Liver (tissue), 3 donors: ENCODE measurements around the gene ZSCAN10.

ENCODE experiments used
- EGR1 ChIP-seq, 2 donors: IDR thresholded peaks; 2 replicates each; pipeline ENCODE4 v1.6.1; 2016 to 2018; ENCODE audit warnings: antibody characterized with exemption in 2 of 2, low read depth in 2 of 2
- HNF4A ChIP-seq, 2 donors: conservative IDR thresholded peaks; 2 replicates each; pipeline ENCODE4 v1.6.1; 2016; ENCODE audit warnings: antibody characterized with exemption in 2 of 2, mild to moderate bottlenecking in 2 of 2
- JUND ChIP-seq, 2 donors: IDR thresholded peaks; 2 replicates each; pipeline ENCODE4 v1.6.1; 2016; ENCODE audit warnings: antibody characterized with exemption in 2 of 2
- RAD21 ChIP-seq, 2 donors: IDR thresholded peaks; 2 replicates each; pipeline ENCODE4 v1.6.1; 2016; ENCODE audit warnings: antibody characterized with exemption in 2 of 2, mild to moderate bottlenecking in 2 of 2
- YY1 ChIP-seq: IDR thresholded peaks from 2 replicates; pipeline ENCODE4 v1.6.1; 2016; ENCODE audit warnings: antibody characterized with exemption, mild to moderate bottlenecking
- TF ChIP-seq, protein P1 (sequence below): fragments of 150-350 bp; IDR thresholded peaks from 2 replicates; pipeline ENCODE4 v1.5.1; 2017; ENCODE audit warnings: improper control_type of control experiment, low read depth, low read length; ENCODE audit not compliant: missing input control
- TF ChIP-seq, protein P2 (sequence below): IDR thresholded peaks from 2 replicates; pipeline ENCODE4 v1.6.1; 2016; ENCODE audit warnings: antibody characterized with exemption
- TF ChIP-seq, protein P3 (sequence below): IDR thresholded peaks from 2 replicates; pipeline ENCODE4 v1.6.1; 2016; ENCODE audit warnings: antibody characterized with exemption, mild to moderate bottlenecking
- TF ChIP-seq, protein P4 (sequence below): IDR thresholded peaks from 2 replicates; pipeline ENCODE4 v1.6.1; 2016; ENCODE audit warnings: antibody characterized with exemption
- TF ChIP-seq, protein P5 (sequence below): IDR thresholded peaks from 2 replicates; pipeline ENCODE4 v1.6.1; 2016; ENCODE audit warnings: antibody characterized with exemption
- donor health status: healthy.
- donor health status: healthy.

DNA sequence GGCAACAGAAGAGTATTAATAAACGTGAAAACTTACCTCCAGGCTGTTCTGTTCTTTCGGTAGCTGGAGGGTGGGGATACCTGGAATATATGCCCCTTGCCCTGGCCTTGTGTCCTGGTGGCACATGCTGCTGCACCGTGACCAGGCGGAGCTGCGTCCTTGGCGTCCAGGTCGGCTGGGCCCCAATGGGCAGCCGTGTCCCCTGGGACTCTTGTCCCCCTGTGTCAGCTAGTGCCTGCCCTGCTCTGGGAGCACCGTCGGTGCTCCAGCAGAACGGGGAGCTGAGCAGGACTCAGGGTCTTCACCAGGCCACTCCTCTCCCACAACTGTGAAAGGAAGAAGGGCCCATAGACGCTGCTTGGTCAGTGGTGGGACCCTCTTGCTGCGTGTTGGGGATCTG is 43.7 kb upstream of the ZSCAN10 start:
- TF ChIP-seq, protein P1, sequence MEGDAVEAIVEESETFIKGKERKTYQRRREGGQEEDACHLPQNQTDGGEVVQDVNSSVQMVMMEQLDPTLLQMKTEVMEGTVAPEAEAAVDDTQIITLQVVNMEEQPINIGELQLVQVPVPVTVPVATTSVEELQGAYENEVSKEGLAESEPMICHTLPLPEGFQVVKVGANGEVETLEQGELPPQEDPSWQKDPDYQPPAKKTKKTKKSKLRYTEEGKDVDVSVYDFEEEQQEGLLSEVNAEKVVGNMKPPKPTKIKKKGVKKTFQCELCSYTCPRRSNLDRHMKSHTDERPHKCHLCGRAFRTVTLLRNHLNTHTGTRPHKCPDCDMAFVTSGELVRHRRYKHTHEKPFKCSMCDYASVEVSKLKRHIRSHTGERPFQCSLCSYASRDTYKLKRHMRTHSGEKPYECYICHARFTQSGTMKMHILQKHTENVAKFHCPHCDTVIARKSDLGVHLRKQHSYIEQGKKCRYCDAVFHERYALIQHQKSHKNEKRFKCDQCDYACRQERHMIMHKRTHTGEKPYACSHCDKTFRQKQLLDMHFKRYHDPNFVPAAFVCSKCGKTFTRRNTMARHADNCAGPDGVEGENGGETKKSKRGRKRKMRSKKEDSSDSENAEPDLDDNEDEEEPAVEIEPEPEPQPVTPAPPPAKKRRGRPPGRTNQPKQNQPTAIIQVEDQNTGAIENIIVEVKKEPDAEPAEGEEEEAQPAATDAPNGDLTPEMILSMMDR = no peak
- TF ChIP-seq, protein P2, sequence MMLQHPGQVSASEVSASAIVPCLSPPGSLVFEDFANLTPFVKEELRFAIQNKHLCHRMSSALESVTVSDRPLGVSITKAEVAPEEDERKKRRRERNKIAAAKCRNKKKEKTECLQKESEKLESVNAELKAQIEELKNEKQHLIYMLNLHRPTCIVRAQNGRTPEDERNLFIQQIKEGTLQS = no peak
- TF ChIP-seq RAD21 (IDR thresholded peaks at IDR 0.05) = no peak
- TF ChIP-seq, protein P3, sequence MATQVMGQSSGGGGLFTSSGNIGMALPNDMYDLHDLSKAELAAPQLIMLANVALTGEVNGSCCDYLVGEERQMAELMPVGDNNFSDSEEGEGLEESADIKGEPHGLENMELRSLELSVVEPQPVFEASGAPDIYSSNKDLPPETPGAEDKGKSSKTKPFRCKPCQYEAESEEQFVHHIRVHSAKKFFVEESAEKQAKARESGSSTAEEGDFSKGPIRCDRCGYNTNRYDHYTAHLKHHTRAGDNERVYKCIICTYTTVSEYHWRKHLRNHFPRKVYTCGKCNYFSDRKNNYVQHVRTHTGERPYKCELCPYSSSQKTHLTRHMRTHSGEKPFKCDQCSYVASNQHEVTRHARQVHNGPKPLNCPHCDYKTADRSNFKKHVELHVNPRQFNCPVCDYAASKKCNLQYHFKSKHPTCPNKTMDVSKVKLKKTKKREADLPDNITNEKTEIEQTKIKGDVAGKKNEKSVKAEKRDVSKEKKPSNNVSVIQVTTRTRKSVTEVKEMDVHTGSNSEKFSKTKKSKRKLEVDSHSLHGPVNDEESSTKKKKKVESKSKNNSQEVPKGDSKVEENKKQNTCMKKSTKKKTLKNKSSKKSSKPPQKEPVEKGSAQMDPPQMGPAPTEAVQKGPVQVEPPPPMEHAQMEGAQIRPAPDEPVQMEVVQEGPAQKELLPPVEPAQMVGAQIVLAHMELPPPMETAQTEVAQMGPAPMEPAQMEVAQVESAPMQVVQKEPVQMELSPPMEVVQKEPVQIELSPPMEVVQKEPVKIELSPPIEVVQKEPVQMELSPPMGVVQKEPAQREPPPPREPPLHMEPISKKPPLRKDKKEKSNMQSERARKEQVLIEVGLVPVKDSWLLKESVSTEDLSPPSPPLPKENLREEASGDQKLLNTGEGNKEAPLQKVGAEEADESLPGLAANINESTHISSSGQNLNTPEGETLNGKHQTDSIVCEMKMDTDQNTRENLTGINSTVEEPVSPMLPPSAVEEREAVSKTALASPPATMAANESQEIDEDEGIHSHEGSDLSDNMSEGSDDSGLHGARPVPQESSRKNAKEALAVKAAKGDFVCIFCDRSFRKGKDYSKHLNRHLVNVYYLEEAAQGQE = no peak
- TF ChIP-seq YY1 = no peak
- TF ChIP-seq, protein P4, sequence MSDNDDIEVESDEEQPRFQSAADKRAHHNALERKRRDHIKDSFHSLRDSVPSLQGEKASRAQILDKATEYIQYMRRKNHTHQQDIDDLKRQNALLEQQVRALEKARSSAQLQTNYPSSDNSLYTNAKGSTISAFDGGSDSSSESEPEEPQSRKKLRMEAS = no peak
- TF ChIP-seq, protein P5, sequence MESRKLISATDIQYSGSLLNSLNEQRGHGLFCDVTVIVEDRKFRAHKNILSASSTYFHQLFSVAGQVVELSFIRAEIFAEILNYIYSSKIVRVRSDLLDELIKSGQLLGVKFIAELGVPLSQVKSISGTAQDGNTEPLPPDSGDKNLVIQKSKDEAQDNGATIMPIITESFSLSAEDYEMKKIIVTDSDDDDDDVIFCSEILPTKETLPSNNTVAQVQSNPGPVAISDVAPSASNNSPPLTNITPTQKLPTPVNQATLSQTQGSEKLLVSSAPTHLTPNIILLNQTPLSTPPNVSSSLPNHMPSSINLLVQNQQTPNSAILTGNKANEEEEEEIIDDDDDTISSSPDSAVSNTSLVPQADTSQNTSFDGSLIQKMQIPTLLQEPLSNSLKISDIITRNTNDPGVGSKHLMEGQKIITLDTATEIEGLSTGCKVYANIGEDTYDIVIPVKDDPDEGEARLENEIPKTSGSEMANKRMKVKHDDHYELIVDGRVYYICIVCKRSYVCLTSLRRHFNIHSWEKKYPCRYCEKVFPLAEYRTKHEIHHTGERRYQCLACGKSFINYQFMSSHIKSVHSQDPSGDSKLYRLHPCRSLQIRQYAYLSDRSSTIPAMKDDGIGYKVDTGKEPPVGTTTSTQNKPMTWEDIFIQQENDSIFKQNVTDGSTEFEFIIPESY = no peak
- no peak for TF ChIP-seq HNF4A (conservative IDR thresholded peaks at IDR 0.05)
- no peak for TF ChIP-seq JUND (IDR thresholded peaks at IDR 0.05)
- no peak for TF ChIP-seq EGR1 (IDR thresholded peaks at IDR 0.05; ENCODE audit: low read depth in 2 of 2)
